Endothelial cell of umbilical vein (primary cell): ENCODE data around the gene CCDC6.

Source experiments
- EZH2 ChIP-seq: IDR thresholded peaks from 2 replicates; pipeline ENCODE4 v1.6.1; 2012; ENCODE audit warnings: borderline replicate concordance, low read depth, mild to moderate bottlenecking, moderate library complexity, low read length, inconsistent platforms; ENCODE audit not compliant: severe bottlenecking
- FOS ChIP-seq: IDR thresholded peaks from 2 replicates; pipeline ENCODE4 v1.6.1; 2011; ENCODE audit warnings: mild to moderate bottlenecking, low read length, moderate library complexity, borderline replicate concordance; ENCODE audit not compliant: insufficient read depth
- JUN ChIP-seq: IDR thresholded peaks from 2 replicates; pipeline ENCODE4 v1.6.1; 2011; ENCODE audit warnings: borderline replicate concordance, low read depth; ENCODE audit not compliant: insufficient read length, insufficient read depth
- MYC ChIP-seq: IDR thresholded peaks from one replicate; pipeline ENCODE4 v1.6.1; 2011; ENCODE audit warnings: mild to moderate bottlenecking, low read depth, low read length
- POLR2A ChIP-seq: IDR thresholded peaks from 2 replicates; pipeline ENCODE4 v1.6.1; 2012; ENCODE audit warnings: low read depth, mild to moderate bottlenecking, control low read depth, low read length
- POLR2AphosphoS5 ChIP-seq: IDR thresholded peaks from 2 replicates; pipeline ENCODE4 v1.6.1; 2012; ENCODE audit warnings: low read depth, mild to moderate bottlenecking, control low read depth, low read length, moderate library complexity; ENCODE audit not compliant: insufficient read depth
- TF ChIP-seq, protein P1 (sequence below): IDR thresholded peaks from 2 replicates; pipeline ENCODE4 v1.6.1; 2011; ENCODE audit not compliant: insufficient read depth, insufficient read length
- TF ChIP-seq, protein P2 (sequence below), 2 donors: IDR thresholded peaks; 1 replicate in 1 of 2; 2 replicates in 1 of 2; pipeline ENCODE4 v1.5.1; 2011; ENCODE audit warnings: low read length in 2 of 2, mild to moderate bottlenecking in 2 of 2, moderate library complexity in 2 of 2, control low read depth in 1 of 2, inconsistent platforms in 1 of 2, low read depth in 1 of 2; ENCODE audit not compliant: insufficient read depth in 1 of 2; ENCODE audit errors: extremely low read depth in 1 of 2

DNA sequence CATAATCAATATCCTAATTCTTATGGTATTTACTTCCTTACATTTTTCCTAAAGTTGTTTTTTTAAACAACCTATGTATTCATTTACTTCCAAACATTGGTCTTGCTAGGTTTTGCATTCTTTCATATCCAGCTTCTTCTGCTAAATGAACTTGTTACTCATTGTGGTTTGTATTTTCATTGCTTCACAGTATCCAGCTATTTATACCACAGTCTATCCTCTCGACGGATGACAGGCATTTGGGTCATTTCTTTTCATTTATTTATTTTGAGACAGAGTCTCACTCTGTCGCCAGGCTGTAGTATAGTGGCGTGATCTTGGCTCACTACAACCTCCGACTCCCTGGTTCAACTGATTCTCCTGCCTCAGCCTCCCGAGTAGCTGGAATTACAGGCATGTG is 66.8 kb downstream of the CCDC6 start:
- TF ChIP-seq EZH2, result no peak
- TF ChIP-seq, protein P1, sequence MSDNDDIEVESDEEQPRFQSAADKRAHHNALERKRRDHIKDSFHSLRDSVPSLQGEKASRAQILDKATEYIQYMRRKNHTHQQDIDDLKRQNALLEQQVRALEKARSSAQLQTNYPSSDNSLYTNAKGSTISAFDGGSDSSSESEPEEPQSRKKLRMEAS, result no peak
- TF ChIP-seq, protein P2, sequence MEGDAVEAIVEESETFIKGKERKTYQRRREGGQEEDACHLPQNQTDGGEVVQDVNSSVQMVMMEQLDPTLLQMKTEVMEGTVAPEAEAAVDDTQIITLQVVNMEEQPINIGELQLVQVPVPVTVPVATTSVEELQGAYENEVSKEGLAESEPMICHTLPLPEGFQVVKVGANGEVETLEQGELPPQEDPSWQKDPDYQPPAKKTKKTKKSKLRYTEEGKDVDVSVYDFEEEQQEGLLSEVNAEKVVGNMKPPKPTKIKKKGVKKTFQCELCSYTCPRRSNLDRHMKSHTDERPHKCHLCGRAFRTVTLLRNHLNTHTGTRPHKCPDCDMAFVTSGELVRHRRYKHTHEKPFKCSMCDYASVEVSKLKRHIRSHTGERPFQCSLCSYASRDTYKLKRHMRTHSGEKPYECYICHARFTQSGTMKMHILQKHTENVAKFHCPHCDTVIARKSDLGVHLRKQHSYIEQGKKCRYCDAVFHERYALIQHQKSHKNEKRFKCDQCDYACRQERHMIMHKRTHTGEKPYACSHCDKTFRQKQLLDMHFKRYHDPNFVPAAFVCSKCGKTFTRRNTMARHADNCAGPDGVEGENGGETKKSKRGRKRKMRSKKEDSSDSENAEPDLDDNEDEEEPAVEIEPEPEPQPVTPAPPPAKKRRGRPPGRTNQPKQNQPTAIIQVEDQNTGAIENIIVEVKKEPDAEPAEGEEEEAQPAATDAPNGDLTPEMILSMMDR (IDR thresholded peaks at IDR 0.05; ENCODE audit: extremely low read depth in 1 of 2, insufficient read depth in 1 of 2, low read depth in 1 of 2, low read length in 2 of 2), result no peak
- no peak for TF ChIP-seq FOS
- no peak for TF ChIP-seq JUN
- no peak for TF ChIP-seq POLR2AphosphoS5
- TF ChIP-seq POLR2A, result no peak
- no peak for TF ChIP-seq MYC
